NCI-H1694 treated with DMSO at 0.1 percent for 48 hours (cell line): ENCODE measurements around the gene ITGAV.

Experiments used
- DNase-seq: peaks from one replicate; lab custom pipeline; 2025; lab: John Stamatoyannopoulos, UW

ITGAV gene

GRCh38 chr2:186670831-186671230 lies 81.0 kb downstream of the ITGAV start:
- DNase-seq: no peak

- DNase-seq: no peak
Observed at GRCh38 chr2:186675380-186675779, 85.5 kb downstream of the ITGAV start.

- no peak for DNase-seq
Observed at GRCh38 chr2:186683341-186683740, 93.5 kb downstream of the ITGAV start.

DNA sequence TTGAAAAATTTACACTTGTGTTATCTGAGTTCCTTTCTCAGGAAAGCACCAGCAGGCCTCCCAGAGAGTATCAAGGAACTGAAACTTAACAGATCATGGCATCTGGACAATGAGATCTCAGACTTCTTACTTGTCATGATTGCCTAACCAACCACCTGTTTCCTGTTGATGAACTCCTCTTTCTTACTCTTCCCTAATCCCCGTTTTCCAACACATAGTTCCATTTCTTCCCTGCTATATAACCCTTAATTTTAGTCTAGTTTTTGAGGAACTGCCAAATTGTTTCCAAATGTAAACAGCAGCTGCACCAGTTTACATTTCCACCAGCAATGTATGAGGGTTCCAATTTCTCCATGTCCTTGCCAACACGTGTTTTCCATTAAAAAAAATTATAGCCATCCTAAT lies 98.0 kb downstream of the ITGAV start:
- DNase-seq: peak; percentile 5

DNA sequence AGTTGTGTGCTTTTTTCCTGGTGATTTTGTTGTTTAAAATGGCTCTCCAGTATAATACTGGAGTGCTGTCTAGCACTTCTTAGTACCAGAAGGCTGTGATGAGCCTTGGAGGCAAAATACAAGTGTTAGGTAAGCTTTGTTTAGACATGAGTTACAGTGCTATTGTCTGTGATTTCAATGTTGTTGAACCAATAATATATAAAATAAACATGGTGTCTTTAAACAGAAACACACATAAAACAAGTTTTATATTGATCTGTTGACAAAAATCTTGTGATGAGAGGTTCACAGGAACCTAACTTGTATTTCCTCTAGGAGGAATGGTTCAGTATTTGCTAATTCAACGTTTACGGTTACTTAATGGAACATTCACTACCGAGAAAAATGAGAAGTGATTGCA lies 99.0 kb downstream of the ITGAV start:
- no peak for DNase-seq

DNA sequence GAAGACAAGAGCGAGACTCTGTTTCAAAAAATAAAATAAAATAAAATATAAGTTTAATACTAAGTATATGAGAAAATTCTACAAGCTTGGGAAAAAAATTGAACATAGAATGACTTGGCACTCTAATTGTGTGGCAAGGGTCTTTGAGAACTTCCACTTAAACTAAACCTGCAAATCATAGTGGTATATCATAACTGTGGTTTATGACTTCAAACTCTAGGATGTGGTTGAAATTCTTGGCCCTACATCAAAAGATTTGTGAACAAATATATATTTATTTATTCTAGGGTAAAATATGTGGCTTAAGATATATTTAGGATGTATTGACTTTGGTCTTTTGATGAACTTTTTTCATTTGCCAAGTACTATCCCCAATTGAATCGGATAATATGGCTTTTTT lies 100.9 kb downstream of the ITGAV start:
- DNase-seq: no peak

- no peak for DNase-seq
Observed at GRCh38 chr2:186691231-186691630, 101.4 kb downstream of the ITGAV start.

DNA sequence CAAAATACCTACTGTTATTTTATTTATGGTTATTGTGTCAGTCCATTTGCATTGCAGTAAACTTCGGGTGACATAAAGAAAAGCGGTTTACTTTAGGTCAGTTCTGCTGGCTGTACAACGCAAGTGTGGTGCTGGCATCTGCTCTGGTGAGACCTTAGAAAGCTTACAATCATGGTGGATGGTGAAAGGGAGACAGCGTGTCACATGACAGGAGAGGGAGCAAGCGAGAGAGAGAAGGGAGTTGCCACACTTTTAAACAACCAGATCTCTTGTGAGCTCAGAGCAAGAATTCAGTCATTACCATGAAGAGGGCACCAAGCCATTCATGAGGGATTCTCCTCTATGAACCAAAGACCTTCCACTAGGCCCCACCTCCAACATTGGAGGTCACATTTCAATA lies 102.0 kb downstream of the ITGAV start:
- DNase-seq: no peak

GRCh38 chr2:186693446-186693832 lies 103.6 kb downstream of the ITGAV start:
- no peak for DNase-seq

GRCh38 chr2:186695081-186695756 lies 105.4 kb downstream of the ITGAV start:
- DNase-seq: peak; percentile 54

- no peak for DNase-seq
Observed at GRCh38 chr2:186696290-186696689, 106.4 kb downstream of the ITGAV start.

DNA sequence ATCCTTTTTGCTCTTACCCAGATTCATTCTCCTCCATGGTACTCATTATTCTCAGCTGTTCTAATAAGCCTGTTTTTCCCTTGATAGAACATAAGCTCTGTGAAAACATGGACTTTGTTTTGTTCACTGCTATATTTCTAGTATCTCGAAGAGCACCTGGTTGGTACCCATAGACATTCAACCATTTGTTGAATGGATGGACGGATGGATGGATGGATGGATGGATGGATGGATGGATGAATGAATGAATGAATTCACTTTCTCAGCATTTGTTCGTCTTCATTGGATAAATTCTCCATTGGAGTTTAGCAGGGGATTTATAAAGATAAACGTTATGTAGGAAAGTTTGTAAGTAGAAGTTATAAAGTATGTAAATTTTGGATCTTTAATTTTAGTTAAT lies 106.9 kb downstream of the ITGAV start:
- no peak for DNase-seq

DNA sequence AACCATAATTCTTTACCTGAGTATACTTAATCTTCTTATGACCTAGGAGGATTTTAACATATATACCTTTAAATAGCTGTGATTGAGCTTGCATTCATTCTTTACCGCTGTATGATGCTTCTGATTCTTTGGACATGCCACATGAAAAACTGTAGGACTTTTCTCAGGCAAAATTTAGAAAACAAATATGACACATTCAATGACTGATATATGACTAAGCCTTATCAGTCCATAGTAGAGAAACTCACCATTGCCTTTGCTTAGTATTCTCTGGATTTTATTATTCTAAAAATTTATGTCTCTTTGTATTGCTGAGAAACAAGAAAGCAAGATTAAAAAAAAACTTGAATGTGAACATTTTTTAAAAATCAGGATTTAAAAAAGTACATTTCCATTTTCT lies 107.7 kb downstream of the ITGAV start:
- DNase-seq: no peak

DNA sequence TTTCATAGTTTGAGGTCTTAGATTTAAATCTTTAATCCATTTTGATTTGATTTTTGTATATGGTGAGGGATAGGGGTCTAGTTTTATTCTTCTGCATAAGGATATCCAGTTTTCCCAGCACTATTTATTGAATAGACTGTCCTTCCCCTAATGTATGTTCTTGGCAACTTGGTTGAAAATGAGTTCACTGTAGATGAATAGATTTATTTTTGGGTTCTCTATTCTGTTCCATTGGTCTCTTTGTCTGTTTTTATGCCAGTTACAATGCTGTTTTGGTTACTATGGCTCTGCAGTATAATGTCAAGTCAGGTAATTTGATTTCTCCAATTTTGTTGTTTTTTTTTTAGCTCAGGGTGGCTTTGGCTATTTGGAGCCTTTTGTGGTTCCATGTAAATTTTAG lies 109.9 kb downstream of the ITGAV start:
- DNase-seq: no peak

DNA sequence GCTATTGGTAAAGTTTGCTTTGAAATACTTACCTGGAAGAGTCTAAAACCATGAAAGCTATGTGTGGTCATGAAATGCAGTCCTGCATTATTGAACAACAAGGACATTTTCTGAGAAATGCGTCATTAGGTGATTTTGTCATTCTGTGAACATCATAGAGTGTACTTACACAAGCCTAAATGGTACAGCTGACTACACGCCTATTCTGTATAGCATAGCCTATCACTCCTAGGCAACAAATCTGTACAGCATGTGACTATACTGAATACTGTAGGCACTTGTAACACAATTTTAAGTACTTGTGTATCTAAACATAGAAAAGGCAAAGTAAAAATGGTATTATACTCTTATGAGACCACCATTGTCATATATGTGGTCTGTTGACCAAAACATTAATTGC lies 112.2 kb downstream of the ITGAV start:
- DNase-seq: no peak

- no peak for DNase-seq
Observed at GRCh38 chr2:186702501-186702900, 112.6 kb downstream of the ITGAV start.

- DNase-seq: no peak
Observed at GRCh38 chr2:186704897-186705296, 115.0 kb downstream of the ITGAV start.

DNA sequence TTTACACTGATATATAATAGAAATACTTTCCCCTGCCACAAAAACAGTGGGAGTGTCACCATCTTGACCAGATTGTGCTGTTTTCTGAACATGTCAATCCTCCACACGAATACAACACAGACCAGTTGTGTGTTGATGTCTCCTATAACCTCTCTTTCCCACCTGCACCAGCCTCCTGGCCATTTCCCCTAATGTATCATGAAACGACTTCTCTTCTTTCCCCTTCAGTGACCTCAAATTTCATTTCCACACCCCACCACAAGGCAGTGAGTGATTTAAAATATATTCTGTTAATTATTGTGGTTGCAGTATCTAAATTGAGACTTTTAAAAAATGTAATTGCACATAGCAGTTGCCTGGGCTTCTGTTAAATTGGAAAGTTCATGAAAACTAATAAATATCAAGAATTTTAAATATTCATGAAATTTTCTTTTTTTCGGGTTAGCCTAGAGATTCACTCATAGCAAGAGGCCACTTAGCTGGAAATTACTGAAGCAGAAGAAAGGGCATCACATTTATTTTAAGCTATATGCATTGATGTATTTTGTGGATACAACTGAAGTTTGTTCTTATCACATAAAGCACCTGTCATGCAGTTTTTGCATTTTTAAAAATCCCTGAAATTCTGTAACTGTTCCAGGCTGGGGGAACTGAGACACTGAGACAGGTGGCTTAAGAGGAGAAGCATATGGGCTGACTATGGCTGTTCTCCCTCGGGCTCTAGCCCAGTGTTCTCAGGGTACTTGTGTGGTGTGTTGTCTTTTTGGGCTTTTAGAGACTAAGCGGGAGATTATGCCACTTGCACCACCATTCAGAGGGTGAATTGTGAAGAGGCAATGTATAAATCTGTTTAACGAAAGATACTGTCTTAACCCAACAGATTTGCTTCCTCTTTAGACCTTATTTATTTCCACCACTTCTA lies 119.9 kb downstream of the ITGAV start:
- peak; percentile 16 for DNase-seq

DNA sequence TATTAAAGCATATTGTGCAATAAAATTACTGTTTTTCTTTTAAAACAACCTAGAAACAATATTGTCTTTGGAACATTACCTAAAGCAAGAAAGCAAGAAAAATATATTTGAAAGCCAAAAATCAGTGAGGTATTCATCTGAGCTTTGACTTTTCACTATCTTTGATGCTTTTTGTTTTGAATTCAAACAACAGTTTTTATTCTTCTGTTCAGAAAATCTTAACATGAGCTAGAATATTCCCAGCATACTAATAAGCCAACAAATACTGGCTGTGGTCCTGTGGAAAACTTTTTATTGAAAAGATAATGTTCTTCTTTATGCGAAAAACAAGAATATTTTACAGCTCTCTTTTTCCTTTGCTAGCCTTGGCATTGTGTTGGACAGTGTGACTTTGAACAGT lies 123.8 kb downstream of the ITGAV start:
- DNase-seq: no peak

- no peak for DNase-seq
Observed at GRCh38 chr2:186714611-186715010, 124.8 kb downstream of the ITGAV start.

DNA sequence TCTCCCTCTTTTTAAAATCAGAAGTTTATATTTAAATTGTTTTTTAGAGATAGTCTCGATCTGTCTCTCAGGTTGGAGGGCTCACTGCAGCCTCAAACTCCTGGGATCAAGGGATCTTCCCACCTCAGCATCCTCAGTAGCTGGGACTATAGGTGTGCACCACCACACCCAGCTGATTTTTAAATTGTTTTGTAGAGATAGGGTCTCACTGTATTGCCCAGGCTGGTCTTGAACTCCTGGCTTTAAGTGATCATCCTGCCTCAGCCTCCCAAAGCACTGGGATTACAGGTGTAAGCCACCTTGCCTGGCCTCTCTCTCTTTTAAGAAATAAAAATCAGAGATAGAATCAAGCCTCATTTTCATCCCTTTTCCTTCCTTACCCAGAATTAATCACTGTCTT lies 126.1 kb downstream of the ITGAV start:
- no peak for DNase-seq

- DNase-seq: no peak
Observed at GRCh38 chr2:186716899-186717298, 127.0 kb downstream of the ITGAV start.

- DNase-seq: no peak
Observed at GRCh38 chr2:186717320-186718007, 127.6 kb downstream of the ITGAV start.
